ENCODE measurements around the gene FFAR2. TPM values are rescaled to one million over a fixed set of nuclear protein-coding genes. Genes with fewer than 3 reads are reported as not detected.
"Not testable (repeated sequence)": the region's sequence is repeated elsewhere in the genome, so short reads cannot be mapped to it uniquely, and the experiment has no call there.

The FFAR2 gene
- total RNA-seq (2014; rRNA removed; shearing (Covaris generic)) = not detected in 2 replicates

DNA sequence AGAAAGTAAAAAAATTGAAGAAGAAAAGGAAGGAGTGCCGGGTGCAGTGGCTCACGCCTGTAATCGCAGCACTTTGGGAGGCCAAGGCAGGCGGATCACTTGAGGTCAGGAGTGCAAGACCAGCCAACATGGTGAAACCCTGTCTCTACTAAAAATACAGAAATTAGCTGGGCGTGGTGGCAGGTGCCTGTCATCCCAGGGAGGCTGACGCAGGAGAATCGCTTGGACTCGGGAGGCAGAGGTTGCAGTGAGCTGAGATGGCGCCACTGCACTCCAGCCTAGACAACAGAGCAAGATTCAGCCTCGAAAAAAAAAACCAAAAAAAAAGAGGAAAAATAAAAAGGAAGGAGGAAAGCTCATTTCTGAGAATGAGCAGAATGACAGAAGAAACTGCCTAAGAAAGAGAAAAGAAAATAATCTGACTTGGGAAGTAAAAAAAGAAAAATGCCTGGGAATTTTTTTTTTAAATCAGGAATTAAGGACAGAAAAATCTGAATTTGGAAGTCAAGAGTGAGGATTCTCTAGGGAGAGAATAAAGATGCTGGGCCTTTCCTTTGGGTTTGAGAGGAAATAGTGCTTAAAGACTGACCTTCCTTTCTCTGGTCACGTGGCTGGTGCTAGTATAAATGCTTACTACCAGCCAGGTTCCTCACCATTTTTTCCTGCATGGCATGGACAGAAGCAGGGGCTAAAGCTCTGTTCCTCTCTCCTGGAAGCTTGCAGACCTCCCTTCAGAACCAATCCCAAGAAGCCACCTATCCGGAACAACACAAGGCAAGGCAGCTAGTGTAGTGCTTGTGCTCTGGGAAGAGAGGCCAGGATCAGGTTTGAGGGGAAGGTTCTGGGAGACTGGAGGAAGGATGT lies at the start of gene FFAR2:
Gene FFAR2, plus strand, starts transcription at position 652 of the 864 bp plus-strand sequence. CDS start 1,458 bp downstream, outside the sequence.
- Histone ChIP-seq H3K27me3 (ENCODE audit: control insufficient read depth, insufficient read depth, low read length) (no peaks in the 10 kb centered on the region), H3K4me3 (ENCODE audit: insufficient read depth, low read depth, low read length) (no peak within 1 kb of the TSS), H3K36me3 (replicated peaks; ENCODE audit: control insufficient read depth, insufficient read depth, low read length) (no peaks in the 10 kb centered on the region)
- DNase-seq = no peak

- Histone ChIP-seq H3K36me3 (replicated peaks; ENCODE audit: control insufficient read depth, insufficient read depth, low read length) (no peaks in the 10 kb centered on the region), H3K4me3 (ENCODE audit: insufficient read depth, low read depth, low read length) (no peak overlapping the region), H3K27me3 (ENCODE audit: control insufficient read depth, insufficient read depth, low read length) (no peaks in the 10 kb centered on the region)
- DNase-seq = no peak
Measured at GRCh38 chr19:35398570-35398969, 49.5 kb upstream of the FFAR2 start.

DNA sequence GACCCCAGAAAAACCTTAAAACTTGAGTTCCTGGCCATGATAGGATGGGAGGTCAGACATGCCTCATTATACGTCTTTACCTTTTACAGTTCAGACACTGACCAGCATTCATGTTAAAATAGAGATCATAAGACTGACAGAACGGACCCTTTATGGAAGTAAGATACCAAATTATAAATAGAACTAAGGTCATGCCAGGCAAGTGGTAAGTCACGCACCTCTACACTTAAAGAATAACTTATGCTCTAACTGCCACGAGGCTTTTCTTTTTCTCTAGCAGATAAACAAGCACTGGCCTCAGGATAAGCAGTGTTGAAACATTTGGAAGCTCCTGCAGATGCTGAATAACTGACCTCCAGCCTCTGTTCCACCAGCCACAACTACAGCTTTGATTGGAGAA lies 48.8 kb upstream of the FFAR2 start:
- no peak overlapping the region for H3K4me3 ChIP-seq (ENCODE audit: insufficient read depth, low read depth, low read length)
- no peak for DNase-seq
- no peaks in the 10 kb centered on the region for H3K27me3 ChIP-seq (ENCODE audit: control insufficient read depth, insufficient read depth, low read length)
- no peaks in the 10 kb centered on the region for H3K36me3 ChIP-seq (replicated peaks; ENCODE audit: control insufficient read depth, insufficient read depth, low read length)

DNA sequence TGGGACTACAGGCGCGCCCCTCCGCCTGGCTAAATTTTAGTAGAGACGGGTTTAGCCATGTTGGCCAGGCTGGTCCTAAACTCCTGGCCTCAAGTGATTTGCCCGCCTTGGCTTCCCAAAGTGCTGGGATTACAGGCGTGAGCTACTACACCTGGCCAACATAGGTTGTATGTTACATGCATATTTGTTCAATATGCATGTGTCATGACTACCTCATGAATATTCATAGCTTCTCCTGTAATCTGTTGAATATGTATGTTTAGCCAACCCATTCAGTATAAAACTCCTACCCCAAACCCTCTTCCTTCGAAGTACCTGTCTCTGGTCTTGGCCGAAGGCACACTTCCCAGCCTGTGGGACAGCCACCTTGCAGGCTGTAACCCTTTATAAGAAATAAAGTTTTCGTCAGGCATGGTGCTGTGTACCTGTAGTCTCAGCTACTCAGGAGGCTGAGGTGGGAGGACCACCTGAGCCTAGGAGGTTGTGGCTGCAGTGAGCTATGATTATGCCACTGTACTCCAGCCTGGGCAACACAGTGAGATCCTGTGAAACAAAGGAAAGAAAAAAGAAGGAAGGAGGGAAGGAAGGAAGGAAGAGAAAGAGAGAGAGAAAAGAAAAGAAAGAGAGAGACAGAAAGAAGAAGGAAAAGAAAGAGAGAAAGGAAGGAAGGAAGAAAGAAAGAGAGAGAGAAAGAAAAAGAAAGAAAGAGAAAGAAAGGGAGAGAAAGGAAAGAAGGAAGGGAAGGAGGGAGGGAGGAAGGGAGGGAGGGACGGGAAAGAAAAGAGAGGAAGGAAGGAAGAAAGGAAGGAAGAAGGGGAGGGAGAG lies 47.9 kb upstream of the FFAR2 start:
- Histone ChIP-seq H3K4me3 (ENCODE audit: insufficient read depth, low read depth, low read length) (no peak overlapping the region), H3K36me3 (replicated peaks; ENCODE audit: control insufficient read depth, insufficient read depth, low read length) (no peaks in the 10 kb centered on the region), H3K27me3 (ENCODE audit: control insufficient read depth, insufficient read depth, low read length) (no peaks in the 10 kb centered on the region)
- DNase-seq = no peak

GRCh38 chr19:35400773-35401100 lies 47.3 kb upstream of the FFAR2 start:
- no peak overlapping the region for H3K4me3 ChIP-seq (ENCODE audit: insufficient read depth, low read depth, low read length)
- H3K36me3 ChIP-seq (replicated peaks; ENCODE audit: control insufficient read depth, insufficient read depth, low read length) = no peaks in the 10 kb centered on the region
- no peak for DNase-seq
- H3K27me3 ChIP-seq (ENCODE audit: control insufficient read depth, insufficient read depth, low read length) = no peaks in the 10 kb centered on the region

DNA sequence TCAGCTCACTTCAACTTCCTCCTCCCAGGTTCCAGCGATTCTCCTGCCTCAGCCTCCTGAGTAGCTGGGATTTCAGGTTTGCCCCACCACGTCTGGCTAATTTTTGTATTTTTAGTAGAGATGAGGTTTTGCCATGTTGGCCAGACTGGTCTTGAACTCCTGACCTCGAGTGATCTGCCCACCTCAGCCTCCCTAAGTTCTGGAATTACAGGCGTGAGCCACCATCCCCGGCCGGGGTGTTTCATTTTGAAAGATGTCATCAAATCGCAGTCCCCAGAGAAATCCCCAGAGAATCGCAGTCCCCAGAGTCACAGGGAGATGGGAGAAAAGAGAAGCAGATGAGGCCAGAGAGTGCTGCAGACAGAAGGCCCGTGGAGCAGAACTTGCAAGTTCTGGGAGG lies 46.6 kb upstream of the FFAR2 start:
- not testable (repeated sequence) for H3K4me3 ChIP-seq (ENCODE audit: insufficient read depth, low read depth, low read length); H3K27me3 ChIP-seq (ENCODE audit: control insufficient read depth, insufficient read depth, low read length); H3K36me3 ChIP-seq (replicated peaks; ENCODE audit: control insufficient read depth, insufficient read depth, low read length); DNase-seq

- Histone ChIP-seq H3K27me3 (ENCODE audit: control insufficient read depth, insufficient read depth, low read length) (no peaks in the 10 kb centered on the region), H3K4me3 (ENCODE audit: insufficient read depth, low read depth, low read length) (no peak overlapping the region), H3K36me3 (replicated peaks; ENCODE audit: control insufficient read depth, insufficient read depth, low read length) (no peaks in the 10 kb centered on the region)
- DNase-seq = no peak
Measured at GRCh38 chr19:35403116-35403760, 44.8 kb upstream of the FFAR2 start.

GRCh38 chr19:35404879-35405622 lies 43.0 kb upstream of the FFAR2 start:
- Histone ChIP-seq H3K36me3 (replicated peaks; ENCODE audit: control insufficient read depth, insufficient read depth, low read length) (no peaks in the 10 kb centered on the region), H3K4me3 (ENCODE audit: insufficient read depth, low read depth, low read length) (no peak overlapping the region), H3K27me3 (ENCODE audit: control insufficient read depth, insufficient read depth, low read length) (no peaks in the 10 kb centered on the region)
- no peak for DNase-seq

- H3K4me3 ChIP-seq (ENCODE audit: insufficient read depth, low read depth, low read length) = no peak overlapping the region
- no peaks in the 10 kb centered on the region for H3K27me3 ChIP-seq (ENCODE audit: control insufficient read depth, insufficient read depth, low read length)
- H3K36me3 ChIP-seq (replicated peaks; ENCODE audit: control insufficient read depth, insufficient read depth, low read length) = no peaks in the 10 kb centered on the region
- no peak for DNase-seq
Measured at GRCh38 chr19:35407619-35408018, 40.4 kb upstream of the FFAR2 start.

DNA sequence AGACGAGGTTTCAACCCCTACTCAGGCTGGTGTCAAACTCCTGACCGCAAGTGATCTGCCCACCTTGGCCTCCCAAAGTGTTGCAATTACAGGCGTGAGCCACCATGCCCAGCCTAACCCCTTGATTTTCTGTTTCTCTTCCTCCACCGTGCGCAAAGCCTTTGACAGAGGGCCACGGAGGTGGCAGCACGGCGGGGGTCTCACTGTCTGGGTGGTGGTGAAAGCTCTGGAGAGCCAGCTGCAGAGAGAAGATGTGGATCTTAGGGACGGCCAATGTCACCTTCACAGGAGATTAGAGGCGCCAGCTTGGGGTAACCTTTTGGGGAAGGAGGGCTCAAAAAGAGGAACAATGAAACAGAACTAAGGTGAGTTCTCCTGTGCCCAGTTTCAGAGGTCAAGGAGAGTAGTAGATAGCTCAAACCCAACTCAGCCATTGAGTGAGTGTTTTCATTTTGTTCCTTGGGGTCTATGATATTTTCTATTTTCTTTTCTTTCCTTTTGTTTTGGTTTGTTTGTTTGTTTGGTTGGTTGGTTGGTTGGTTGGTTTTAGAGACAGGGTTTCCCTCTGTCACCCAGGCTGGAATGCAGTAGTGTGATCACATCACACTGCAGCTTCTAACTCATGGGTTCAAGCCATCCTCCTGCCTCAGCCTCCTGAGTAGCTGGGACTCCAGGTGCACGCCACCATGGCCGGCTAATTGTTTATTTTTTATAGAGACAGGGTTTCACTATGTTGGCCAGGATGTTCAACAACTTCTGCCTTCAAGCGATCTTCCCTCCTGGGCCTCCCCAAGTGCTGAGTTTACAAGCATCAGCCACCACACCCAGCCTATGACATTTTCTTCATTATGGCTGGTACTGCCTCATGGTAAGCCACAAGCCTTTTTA lies 39.5 kb upstream of the FFAR2 start:
- DNase-seq = no peak
- no peaks in the 10 kb centered on the region for H3K27me3 ChIP-seq (ENCODE audit: control insufficient read depth, insufficient read depth, low read length)
- no peaks in the 10 kb centered on the region for H3K36me3 ChIP-seq (replicated peaks; ENCODE audit: control insufficient read depth, insufficient read depth, low read length)
- no peak overlapping the region for H3K4me3 ChIP-seq (ENCODE audit: insufficient read depth, low read depth, low read length)

DNA sequence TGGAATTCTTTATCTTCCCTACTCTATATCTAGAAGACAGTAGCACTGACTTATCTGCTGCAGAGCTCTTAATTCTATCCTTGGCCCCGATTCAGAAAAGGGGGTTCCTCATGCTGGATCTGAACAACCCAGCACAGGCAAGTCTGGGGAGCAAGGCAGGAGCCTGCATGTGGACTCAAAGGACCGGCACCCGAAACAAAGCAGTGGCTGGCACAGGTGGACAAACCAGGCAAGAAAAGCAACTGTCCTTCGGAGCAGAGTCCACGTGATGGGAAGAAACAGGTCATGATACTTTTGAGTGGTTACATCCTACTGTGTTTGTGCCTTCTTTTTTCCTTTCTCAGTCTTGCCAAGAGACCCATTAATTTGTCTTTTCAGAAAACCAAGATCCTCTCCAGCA lies 38.9 kb upstream of the FFAR2 start:
- H3K36me3 ChIP-seq (replicated peaks; ENCODE audit: control insufficient read depth, insufficient read depth, low read length) = no peaks in the 10 kb centered on the region
- no peak for DNase-seq
- no peaks in the 10 kb centered on the region for H3K27me3 ChIP-seq (ENCODE audit: control insufficient read depth, insufficient read depth, low read length)
- H3K4me3 ChIP-seq (ENCODE audit: insufficient read depth, low read depth, low read length) = no peak overlapping the region

DNA sequence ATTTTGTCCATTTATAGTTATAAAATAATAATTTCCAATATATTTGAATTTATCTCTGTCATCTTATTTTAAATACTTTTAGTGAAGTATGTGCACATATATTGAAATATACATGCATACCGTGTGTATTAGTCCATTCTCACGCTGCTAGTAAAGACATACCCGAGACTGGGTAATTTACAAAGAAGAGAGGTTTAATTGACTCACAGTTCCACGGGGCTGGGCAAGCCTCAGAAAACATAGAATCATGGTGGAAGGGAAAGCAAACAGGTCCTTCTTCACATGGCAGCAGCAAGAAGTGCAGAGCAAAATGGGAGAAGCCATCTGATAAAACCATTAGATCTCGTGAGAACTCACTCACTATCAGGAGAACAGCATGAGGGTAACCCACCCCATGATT lies 37.6 kb upstream of the FFAR2 start:
- Histone ChIP-seq H3K36me3 (replicated peaks; ENCODE audit: control insufficient read depth, insufficient read depth, low read length) (no peaks in the 10 kb centered on the region), H3K27me3 (ENCODE audit: control insufficient read depth, insufficient read depth, low read length) (no peaks in the 10 kb centered on the region), H3K4me3 (ENCODE audit: insufficient read depth, low read depth, low read length) (no peak overlapping the region)
- DNase-seq = no peak

- Histone ChIP-seq H3K27me3 (ENCODE audit: control insufficient read depth, insufficient read depth, low read length) (no peaks in the 10 kb centered on the region; the same call in 1 of the 2 replicates), H3K36me3 (replicated peaks; ENCODE audit: control insufficient read depth, insufficient read depth, low read length) (no peaks in the 10 kb centered on the region), H3K4me3 (ENCODE audit: insufficient read depth, low read depth, low read length) (no peak overlapping the region)
- no peak for DNase-seq
Measured at GRCh38 chr19:35414442-35414841, 33.6 kb upstream of the FFAR2 start.

All from H7 (cell line).